ENCODE data around the gene ROBO4. TPM values are rescaled to one million over a fixed set of nuclear protein-coding genes. Genes with fewer than 3 reads are reported as not detected.

Gene ROBO4
- total RNA-seq, 2 donors from 2014 or later: 13.2 to 21.4 TPM

DNA sequence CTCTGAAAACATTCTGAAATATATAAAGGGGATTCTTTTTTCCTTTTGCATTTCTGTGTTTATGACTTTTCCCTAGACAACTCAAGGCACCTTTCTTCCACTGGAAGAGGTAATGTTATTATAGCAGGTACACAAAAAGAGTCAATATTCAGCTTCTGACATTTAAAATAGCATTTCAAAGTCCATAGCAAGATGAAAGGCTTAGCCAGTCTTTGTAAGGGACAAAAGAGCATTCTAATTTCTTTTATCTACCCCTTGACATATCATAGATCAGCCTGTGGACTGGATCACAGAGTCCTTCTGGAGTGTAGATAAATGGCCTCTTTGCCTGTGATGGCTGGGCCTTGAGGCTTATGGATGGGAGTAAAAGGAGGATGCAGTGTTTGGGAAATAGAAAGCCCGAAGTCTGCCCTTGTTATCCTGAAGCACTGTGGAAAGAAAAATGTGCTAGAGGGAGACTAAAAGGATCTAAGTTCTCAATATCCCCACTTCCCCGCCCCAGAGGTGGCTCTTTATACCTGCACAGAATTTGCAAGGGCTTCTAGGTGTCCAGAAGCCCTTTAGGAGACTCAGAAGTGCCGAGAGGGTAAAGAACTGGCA, 39.8 kb upstream of the ROBO4 start:
- no peak overlapping the region for H3K4me3 ChIP-seq
- no peak overlapping the region for H3K27ac ChIP-seq
- 62 to 68% methylated on average over 3 of the region's 3 CpGs for WGBS, 2 donors
- no peaks in the 10 kb centered on the region for H3K36me3 ChIP-seq (replicated peaks in 1 of 2; ENCODE audit: insufficient read depth in 1 of 2, low read depth in 2 of 2)
- ATAC-seq (no peak), DNase-seq (no peak)
- no peaks in the 10 kb centered on the region for H3K4me1 ChIP-seq
- TF ChIP-seq POLR2A (IDR thresholded peaks at IDR 0.05): no peak
- TF ChIP-seq, protein P1, sequence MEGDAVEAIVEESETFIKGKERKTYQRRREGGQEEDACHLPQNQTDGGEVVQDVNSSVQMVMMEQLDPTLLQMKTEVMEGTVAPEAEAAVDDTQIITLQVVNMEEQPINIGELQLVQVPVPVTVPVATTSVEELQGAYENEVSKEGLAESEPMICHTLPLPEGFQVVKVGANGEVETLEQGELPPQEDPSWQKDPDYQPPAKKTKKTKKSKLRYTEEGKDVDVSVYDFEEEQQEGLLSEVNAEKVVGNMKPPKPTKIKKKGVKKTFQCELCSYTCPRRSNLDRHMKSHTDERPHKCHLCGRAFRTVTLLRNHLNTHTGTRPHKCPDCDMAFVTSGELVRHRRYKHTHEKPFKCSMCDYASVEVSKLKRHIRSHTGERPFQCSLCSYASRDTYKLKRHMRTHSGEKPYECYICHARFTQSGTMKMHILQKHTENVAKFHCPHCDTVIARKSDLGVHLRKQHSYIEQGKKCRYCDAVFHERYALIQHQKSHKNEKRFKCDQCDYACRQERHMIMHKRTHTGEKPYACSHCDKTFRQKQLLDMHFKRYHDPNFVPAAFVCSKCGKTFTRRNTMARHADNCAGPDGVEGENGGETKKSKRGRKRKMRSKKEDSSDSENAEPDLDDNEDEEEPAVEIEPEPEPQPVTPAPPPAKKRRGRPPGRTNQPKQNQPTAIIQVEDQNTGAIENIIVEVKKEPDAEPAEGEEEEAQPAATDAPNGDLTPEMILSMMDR (IDR thresholded peaks at IDR 0.05): no peak
- H3K27me3 ChIP-seq: no peaks in the 10 kb centered on the region
- intact Hi-C loops (cut with DNase I): no loop called here
- no peaks in the 10 kb centered on the region for H3K9me3 ChIP-seq

DNA sequence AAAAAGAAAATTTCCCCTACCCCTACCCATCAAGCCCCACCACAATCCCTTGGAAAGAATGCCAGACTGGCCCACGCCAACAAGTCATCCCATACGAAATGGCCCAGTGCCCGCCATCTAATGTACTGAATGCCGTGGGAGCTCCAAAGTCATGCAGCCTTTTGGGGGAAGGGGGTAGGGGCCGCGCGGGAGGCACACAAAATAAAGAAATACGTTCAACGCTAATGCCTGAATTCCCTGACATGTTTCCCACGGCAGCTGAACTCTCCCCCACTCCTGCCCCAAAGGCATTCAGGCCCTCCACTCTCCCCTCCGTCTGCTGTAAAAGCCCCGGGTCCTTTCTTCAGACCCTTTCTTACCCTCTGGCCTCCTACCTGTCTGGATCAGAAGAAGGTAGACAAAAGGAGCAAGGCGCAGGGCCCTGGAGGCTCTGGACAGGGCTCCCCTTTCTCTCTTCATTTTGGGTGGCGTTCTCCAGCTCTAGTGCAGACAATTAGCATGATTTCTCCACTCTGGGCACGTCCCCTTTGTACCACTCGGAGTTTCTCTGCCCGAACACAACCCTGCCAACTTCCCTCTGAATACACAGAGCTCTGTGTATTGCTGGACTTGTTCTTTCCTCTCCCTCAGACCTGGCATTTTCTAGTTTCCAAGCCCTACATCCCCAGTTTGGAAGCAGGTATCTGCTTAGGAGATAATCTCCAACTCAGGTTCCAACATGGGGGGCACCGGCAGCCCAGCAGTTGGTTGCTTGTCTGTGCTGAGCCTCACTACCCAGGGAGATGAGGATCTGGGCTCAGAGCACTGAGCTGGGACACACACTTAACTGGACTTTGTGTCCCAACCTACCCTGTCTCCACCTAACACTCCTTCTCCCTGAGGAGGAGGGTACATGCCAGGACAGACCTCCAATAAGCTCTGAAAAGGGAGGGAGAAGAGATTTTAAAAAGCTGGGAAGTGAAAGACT, 38.2 kb upstream of the ROBO4 start, which contains the start of gene HEPACAM:
Gene HEPACAM (minus strand): TSS at position 500 of the 967 bp plus-strand sequence. CDS start 41 bp downstream, at position 459.
- H3K27me3 ChIP-seq: no peaks in the 10 kb centered on the region
- TF ChIP-seq POLR2A (IDR thresholded peaks at IDR 0.05): no peak
- TF ChIP-seq, protein P1 (IDR thresholded peaks at IDR 0.05): no peak

GRCh38 chr11:124934862-124935547, 37.3 kb upstream of the ROBO4 start:
- WGBS, 2 donors: 42 to 58% methylated on average over 4 of the region's 4 CpGs
- H3K9me3 ChIP-seq: no peaks in the 10 kb centered on the region
- H3K27ac ChIP-seq: no peak overlapping the region
- no peaks in the 10 kb centered on the region for H3K27me3 ChIP-seq
- TF ChIP-seq POLR2A (IDR thresholded peaks at IDR 0.05): no peak
- TF ChIP-seq, protein P1 (IDR thresholded peaks at IDR 0.05): no peak
- H3K36me3 ChIP-seq (replicated peaks in 1 of 2; ENCODE audit: insufficient read depth in 1 of 2, low read depth in 2 of 2): no peaks in the 10 kb centered on the region
- DNase-seq (no peak), ATAC-seq (no peak)
- H3K4me3 ChIP-seq: no peak overlapping the region
- intact Hi-C loops (cut with DNase I): no loop called here
- H3K4me1 ChIP-seq: no peaks in the 10 kb centered on the region

More for the DNA sequence above, 38.2 kb upstream of the ROBO4 start, which contains the start of gene HEPACAM:
- no peak within 1 kb of the TSS for H3K27ac ChIP-seq
- intact Hi-C loops (cut with DNase I): no loop called here
- DNase-seq: no peak
- no peaks in the 10 kb centered on the region for H3K36me3 ChIP-seq (replicated peaks in 1 of 2; ENCODE audit: insufficient read depth in 1 of 2, low read depth in 2 of 2)
- WGBS, 2 donors: 67 to 76% methylated on average over 18 of the region's 18 CpGs
- no peaks in the 10 kb centered on the region for H3K4me1 ChIP-seq
- ATAC-seq: no peak
- no peaks in the 10 kb centered on the region for H3K9me3 ChIP-seq
- no peak within 1 kb of the TSS for H3K4me3 ChIP-seq

GRCh38 chr11:124930799-124931198, 33.1 kb upstream of the ROBO4 start:
- H3K4me3 ChIP-seq: no peak overlapping the region
- H3K36me3 ChIP-seq (replicated peaks in 1 of 2; ENCODE audit: insufficient read depth in 1 of 2, low read depth in 2 of 2): no peaks in the 10 kb centered on the region
- TF ChIP-seq, protein P1 (IDR thresholded peaks at IDR 0.05): no peak
- TF ChIP-seq POLR2A (IDR thresholded peaks at IDR 0.05): no peak
- ATAC-seq (no peak), DNase-seq (no peak)
- H3K4me1 ChIP-seq: no peaks in the 10 kb centered on the region
- no peak overlapping the region for H3K27ac ChIP-seq
- intact Hi-C loops (cut with DNase I): no loop called here
- no peaks in the 10 kb centered on the region for H3K27me3 ChIP-seq
- WGBS, 2 donors: 56 to 60% methylated on average over 3 of the region's 3 CpGs
- no peaks in the 10 kb centered on the region for H3K9me3 ChIP-seq
